ACC112 (cell line): ENCODE data around the gene PCK2.

Source experiments
- H2AFZ ChIP-seq: fragments of 200-600 bp; sonication (generic); one replicate; pipeline ENCODE4 v1.6.0; 2017; ENCODE audit warnings: antibody characterized with exemption, low read length; ENCODE audit not compliant: unreplicated experiment
- H3K27ac ChIP-seq: fragments of 200-600 bp; sonication (generic); 2 replicates; pipeline ENCODE4 v1.5.1; 2014; ENCODE audit warnings: low read depth, mild to moderate bottlenecking, antibody characterized with exemption, low read length, moderate library complexity
- H3K27me3 ChIP-seq: fragments of 200-600 bp; sonication (generic); 2 replicates; pipeline ENCODE4 v1.6.1; 2014; ENCODE audit warnings: mild to moderate bottlenecking, antibody characterized with exemption, low read length, moderate library complexity, mixed read lengths; ENCODE audit not compliant: insufficient read depth
- H3K36me3 ChIP-seq: fragments of 200-600 bp; sonication (generic); 2 replicates; pipeline ENCODE4 v1.6.1; 2016; ENCODE audit warnings: mild to moderate bottlenecking, antibody characterized with exemption, low read length, moderate library complexity, mixed read lengths; ENCODE audit not compliant: insufficient read depth
- H3K4me1 ChIP-seq: fragments of 200-600 bp; sonication (generic); one replicate; pipeline ENCODE4 v1.6.1; 2016; ENCODE audit warnings: low read length, mixed read lengths; ENCODE audit not compliant: insufficient read depth, unreplicated experiment, control insufficient read depth
- H3K4me3 ChIP-seq: fragments of 200-600 bp; sonication (generic); 2 replicates; pipeline ENCODE4 v1.5.1; 2014; ENCODE audit warnings: mild to moderate bottlenecking, low read depth, low read length
- H3K79me2 ChIP-seq: fragments of 200-600 bp; sonication (generic); one replicate; pipeline ENCODE4 v1.6.0; 2016; ENCODE audit warnings: low read length; ENCODE audit not compliant: control insufficient read depth, unreplicated experiment, insufficient read depth

The PCK2 gene

DNA sequence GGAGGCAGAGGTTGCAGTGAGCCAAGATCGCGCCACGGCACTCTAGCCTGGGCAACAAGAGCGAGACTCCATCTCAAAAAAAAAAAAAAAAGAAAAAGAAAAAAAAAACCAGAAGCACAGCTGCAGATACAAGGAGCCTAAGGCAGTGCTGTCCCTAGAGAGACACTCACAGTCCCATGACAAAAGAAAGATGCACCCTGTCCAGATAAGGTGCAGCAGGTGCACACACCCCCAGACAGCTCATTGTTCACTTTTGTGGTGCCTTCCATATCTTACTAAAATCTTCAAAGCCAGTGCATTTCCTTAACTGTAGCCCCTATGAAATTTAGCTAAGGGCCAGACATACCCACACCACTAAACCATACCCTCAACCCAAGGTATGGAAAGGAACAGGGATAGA, 28.3 kb downstream of the PCK2 start:
- H3K36me3 ChIP-seq, result no peaks in the 10 kb centered on the region; the same call in 1 of the 2 replicates

DNA sequence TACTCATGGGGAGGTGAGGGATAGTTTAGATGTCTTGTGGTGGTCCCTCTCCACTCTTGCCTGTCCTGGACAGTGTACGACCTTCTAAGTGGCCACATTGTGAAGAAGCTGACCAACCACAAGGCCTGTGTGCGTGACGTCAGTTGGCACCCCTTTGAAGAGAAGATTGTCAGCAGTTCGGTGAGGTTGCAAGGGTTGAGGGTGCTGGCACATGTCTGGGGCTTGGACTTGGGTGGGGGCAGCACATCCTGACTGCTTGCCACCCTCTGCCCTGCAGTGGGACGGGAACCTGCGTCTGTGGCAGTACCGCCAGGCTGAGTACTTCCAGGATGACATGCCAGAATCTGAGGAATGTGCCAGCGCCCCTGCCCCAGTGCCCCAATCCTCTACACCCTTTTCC, 28.8 kb downstream of the PCK2 start:
- H3K4me3 ChIP-seq, result no peak overlapping the region
- no peaks in the 10 kb centered on the region for H3K79me2 ChIP-seq
- H3K27me3 ChIP-seq, result no peaks in the 10 kb centered on the region
- no peak overlapping the region for H2AFZ ChIP-seq
- H3K4me1 ChIP-seq, result no peaks in the 10 kb centered on the region
- H3K27ac ChIP-seq, result no peak overlapping the region
- no peaks in the 10 kb centered on the region; the same call in 1 of the 2 replicates for H3K36me3 ChIP-seq

More for the DNA sequence above, 28.3 kb downstream of the PCK2 start:
- Histone ChIP-seq H3K4me1 (no peaks in the 10 kb centered on the region), H2AFZ (no peak overlapping the region), H3K4me3 (no peak overlapping the region), H3K79me2 (no peaks in the 10 kb centered on the region), H3K27me3 (no peaks in the 10 kb centered on the region), H3K27ac (no peak overlapping the region)

DNA sequence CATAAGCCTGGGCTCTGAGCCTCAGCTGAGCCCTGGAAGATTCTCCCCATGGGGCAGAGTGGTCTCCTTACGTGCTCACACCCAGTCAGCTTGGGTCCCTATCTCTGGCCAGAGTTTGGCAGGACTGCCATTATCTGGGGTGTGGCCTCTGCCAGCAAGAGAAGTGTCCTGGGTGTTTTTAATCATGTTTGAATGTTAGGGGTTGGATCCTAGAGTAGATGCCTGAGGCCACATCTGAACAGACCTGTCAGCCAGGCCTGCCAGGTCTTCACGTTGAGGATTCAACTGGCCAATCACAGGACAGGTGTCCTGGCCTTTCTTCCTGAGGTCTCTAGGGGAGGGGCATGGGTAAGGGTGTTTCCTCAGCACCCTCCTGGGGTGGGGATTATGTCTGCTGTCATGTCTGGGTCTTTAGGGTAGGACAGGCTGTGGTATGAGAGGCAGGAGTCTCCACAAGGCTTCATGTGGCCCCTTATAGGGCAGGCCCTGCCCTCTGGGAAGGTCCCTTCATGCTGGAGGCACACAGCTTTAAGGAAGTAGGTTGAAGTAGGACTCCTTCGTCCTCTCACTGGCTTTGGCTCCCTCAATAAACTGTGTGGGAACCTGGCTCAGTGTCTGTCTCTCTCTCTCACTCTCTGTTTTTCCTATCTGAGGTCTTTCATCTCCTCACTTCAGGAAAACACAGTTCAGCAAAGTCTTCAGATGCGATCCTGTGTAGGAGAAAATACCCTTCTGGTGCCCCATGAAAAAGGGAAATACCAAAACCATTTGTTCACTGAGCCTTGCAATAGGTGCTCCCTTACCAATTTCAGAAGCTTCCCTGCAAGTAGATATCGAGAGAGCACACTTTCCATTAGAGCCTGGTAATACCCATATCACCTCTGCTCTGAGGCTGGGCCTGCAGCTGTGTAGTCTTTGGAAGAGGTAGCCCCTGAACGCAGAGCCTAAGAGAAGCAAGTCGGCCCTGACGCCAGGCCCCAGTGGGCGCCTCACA, 29.6 kb downstream of the PCK2 start:
- Histone ChIP-seq H3K27me3 (no peaks in the 10 kb centered on the region), H3K36me3 (no peaks in the 10 kb centered on the region; the same call in 1 of the 2 replicates), H3K79me2 (no peaks in the 10 kb centered on the region), H3K4me3 (no peak overlapping the region), H3K4me1 (no peaks in the 10 kb centered on the region), H2AFZ (no peak overlapping the region), H3K27ac (no peak overlapping the region)

DNA sequence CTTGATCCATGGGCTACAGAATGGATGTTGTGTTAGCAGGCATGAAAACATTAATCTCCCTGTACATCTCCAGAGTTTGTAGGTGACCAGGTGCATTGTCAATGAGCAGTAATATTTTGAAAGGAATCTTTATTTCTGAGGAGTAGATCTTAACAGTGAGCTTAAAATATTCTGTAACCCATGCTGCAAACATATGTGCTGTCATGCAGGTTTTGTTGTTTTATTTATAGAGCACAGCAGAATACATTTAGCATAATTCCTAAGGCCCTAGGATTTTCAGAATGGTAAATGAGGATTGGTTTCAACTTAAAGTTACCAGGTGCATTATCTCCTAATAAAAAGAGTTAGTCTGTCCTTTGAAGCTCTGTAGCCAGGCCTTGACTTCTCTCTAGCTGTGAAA, 32.8 kb downstream of the PCK2 start:
- Histone ChIP-seq H3K4me1 (no peaks in the 10 kb centered on the region), H3K79me2 (no peaks in the 10 kb centered on the region), H3K27me3 (no peaks in the 10 kb centered on the region), H3K36me3 (no peaks in the 10 kb centered on the region), H2AFZ (no peak overlapping the region), H3K4me3 (no peak overlapping the region), H3K27ac (no peak overlapping the region)

DNA sequence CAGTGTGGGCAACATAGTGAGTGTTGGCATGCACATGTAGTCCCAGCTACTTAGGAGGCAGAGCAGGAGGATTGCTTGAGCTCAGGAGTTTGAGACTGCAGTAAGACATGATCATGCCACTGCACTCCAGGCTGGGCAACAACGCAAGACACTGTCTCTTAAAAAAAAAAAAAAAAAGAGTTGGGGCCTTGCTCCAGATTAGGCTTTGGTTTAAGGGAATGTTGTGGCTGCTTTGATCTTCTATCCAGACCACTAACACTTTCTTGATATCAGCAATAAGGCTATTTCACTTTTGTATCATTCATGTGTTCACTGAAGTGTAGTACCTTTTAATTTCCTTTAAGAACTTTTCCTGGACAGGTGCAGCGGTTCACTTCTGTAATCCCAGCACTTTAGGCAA, 33.6 kb downstream of the PCK2 start:
- no peaks in the 10 kb centered on the region for H3K36me3 ChIP-seq
- H3K27me3 ChIP-seq, result no peaks in the 10 kb centered on the region
- no peak overlapping the region for H2AFZ ChIP-seq
- H3K4me3 ChIP-seq, result no peak overlapping the region
- H3K79me2 ChIP-seq, result no peaks in the 10 kb centered on the region
- H3K4me1 ChIP-seq, result no peaks in the 10 kb centered on the region
- H3K27ac ChIP-seq, result no peak overlapping the region

DNA sequence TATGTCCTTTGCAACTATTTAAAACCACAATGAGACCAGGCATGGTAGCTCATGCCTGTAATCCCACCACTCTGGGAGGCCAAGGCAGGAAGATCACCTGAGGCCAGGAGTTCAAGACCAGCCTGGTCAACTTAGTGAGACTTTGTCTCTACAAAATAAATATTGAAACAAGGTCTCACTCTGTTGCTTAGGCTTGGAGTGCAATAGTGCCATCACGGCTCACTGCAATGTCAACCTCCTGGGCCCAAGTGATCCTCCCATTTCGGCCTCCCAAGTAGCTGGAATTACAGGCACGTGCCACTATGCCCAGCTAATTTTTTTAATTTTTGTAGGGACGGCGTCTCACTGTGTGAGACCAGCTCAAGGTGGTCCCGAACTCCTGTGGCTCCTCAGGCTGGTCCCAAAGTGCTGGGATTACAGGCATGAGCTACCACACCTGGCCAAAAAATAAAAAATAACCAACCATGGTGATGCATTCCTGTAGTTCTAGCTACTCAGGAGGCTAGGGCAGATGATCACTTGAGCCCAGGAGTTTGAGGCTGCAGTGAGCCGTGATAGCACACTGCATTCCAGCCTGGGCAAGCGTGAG, 35.4 kb downstream of the PCK2 start:
- no peaks in the 10 kb centered on the region for H3K79me2 ChIP-seq
- no peaks in the 10 kb centered on the region for H3K27me3 ChIP-seq
- H3K36me3 ChIP-seq, result no peaks in the 10 kb centered on the region
- no peak overlapping the region for H3K4me3 ChIP-seq
- no peak overlapping the region for H2AFZ ChIP-seq
- H3K4me1 ChIP-seq, result no peaks in the 10 kb centered on the region
- no peak overlapping the region for H3K27ac ChIP-seq

DNA sequence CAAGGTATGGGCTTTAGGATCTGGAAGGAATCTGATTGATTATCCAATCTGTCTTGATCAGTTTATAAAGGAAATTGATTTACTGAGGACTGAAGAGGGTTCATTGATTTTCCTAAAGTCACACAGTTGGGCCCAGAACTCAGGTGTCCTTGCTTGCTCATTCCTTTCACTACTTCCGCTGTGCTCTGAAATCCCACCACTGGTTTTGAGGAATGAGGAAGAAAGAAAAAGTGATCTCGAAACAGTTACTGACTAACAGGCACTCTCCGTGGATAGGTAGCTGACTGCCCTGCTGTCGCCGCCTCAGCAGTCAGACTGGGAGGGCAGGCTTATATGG, 36.2 kb downstream of the PCK2 start, which contains the start of gene FITM1:
Gene FITM1 (plus strand): TSS at position 280 of the 337 bp plus-strand sequence. CDS start 905 bp downstream, outside the sequence.
- Histone ChIP-seq H3K27me3 (no peaks in the 10 kb centered on the region), H3K4me3 (no peak within 1 kb of the TSS), H3K27ac (no peak within 1 kb of the TSS), H3K36me3 (no peaks in the 10 kb centered on the region), H3K4me1 (no peaks in the 10 kb centered on the region), H3K79me2 (no peaks in the 10 kb centered on the region), H2AFZ (no peak within 1 kb of the TSS)

DNA sequence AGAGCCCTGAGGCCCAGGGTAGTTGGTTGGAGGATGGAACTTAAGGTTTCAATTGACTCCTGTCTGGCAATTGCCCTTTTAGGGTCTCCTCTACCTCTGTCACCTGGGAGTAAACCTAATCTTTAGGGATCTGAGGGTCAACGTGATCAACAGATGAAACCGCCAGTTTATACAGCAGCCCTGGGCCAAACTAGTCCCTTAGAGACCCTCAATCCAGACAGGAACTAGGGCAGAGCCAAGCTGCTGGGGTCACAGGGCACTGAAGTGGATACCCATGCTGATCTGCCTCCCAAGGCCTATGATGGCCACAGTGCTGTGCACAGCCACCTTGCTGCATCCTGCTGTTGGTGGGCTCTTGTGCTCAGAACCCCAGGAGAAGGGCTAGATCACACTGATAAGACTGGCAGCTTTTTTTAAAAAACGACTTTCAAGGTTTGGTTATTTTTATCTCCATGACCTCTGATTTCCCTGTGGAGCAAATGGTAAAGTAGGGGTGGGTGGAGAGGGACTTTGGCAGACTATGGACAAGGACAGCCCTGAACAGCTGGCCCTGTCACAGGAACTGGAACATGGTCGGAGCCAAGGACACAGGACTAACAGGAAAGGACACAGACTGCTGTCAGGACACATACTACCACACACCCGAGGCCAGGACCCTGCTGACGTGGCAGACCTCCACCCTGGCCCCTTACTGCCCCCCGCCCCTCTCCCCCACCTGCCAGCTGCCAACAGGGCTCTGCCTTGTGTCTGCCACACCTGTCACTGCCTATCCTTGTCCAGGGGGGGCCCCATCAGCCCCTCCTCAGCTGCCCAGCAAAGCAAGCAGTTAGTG, 36.8 kb downstream of the PCK2 start:
- Histone ChIP-seq H3K79me2 (no peaks in the 10 kb centered on the region), H3K27ac (no peak overlapping the region)

DNA sequence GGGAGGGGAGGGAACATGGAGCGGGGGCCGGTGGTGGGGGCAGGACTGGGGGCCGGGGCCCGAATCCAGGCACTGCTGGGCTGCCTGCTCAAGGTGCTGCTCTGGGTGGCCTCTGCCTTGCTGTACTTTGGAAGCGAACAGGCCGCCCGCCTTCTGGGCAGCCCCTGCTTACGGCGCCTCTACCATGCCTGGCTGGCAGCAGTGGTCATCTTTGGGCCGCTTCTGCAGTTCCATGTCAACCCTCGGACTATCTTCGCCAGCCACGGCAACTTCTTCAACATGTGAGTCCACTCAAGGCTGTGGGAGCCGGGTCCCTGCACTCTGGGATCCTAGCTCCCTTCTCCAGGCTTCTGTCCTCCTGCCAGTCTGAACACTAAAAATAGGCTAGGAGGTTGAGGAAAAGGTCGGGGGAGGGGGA, 37.4 kb downstream of the PCK2 start:
- Histone ChIP-seq H3K4me3 (no peak overlapping the region), H3K27ac (no peak overlapping the region), H3K27me3 (no peaks in the 10 kb centered on the region), H3K36me3 (no peaks in the 10 kb centered on the region), H2AFZ (no peak overlapping the region), H3K4me1 (no peaks in the 10 kb centered on the region), H3K79me2 (peaks cover 5% of the 10 kb centered on the region)

More for the DNA sequence above, 36.8 kb downstream of the PCK2 start:
- Histone ChIP-seq H3K36me3 (no peaks in the 10 kb centered on the region), H3K4me1 (no peaks in the 10 kb centered on the region), H3K27me3 (no peaks in the 10 kb centered on the region), H2AFZ (no peak overlapping the region), H3K4me3 (no peak overlapping the region)

DNA sequence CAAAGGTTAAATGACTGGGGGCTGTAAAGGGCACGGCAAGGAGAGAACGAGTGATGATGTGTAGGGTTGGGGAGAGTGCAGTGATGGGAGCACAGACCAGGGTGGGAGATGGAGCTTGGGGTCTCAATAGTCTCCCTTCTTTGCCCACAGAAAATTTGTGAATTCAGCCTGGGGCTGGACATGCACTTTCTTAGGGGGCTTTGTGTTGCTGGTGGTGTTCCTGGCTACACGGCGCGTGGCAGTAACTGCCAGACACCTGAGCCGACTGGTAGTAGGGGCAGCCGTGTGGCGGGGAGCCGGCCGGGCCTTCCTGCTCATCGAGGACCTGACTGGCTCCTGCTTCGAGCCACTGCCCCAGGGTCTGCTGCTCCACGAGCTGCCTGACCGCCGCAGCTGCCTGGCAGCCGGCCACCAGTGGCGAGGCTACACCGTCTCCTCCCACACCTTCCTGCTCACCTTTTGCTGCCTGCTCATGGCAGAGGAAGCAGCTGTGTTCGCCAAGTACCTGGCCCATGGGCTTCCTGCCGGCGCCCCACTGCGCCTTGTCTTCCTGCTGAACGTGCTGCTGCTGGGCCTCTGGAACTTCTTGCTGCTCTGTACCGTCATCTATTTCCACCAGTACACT, 38.1 kb downstream of the PCK2 start:
- no peaks in the 10 kb centered on the region for H3K27me3 ChIP-seq
- no peaks in the 10 kb centered on the region for H3K36me3 ChIP-seq
- H3K27ac ChIP-seq, result no peak overlapping the region
- H3K4me3 ChIP-seq, result no peak overlapping the region
- H3K4me1 ChIP-seq, result peaks cover 5% of the 10 kb centered on the region
- H2AFZ ChIP-seq, result no peak overlapping the region
- H3K79me2 ChIP-seq, result peaks cover 11% of the 10 kb centered on the region
